ENCODE results near the gene RNASE2. TPM values are rescaled to one million over a fixed set of nuclear protein-coding genes. Genes with fewer than 3 reads are reported as not detected.

The RNASE2 gene
- total and polyA plus RNA-seq, 4 donors: 0.59 to 27.0 (median 4.3) TPM

DNA sequence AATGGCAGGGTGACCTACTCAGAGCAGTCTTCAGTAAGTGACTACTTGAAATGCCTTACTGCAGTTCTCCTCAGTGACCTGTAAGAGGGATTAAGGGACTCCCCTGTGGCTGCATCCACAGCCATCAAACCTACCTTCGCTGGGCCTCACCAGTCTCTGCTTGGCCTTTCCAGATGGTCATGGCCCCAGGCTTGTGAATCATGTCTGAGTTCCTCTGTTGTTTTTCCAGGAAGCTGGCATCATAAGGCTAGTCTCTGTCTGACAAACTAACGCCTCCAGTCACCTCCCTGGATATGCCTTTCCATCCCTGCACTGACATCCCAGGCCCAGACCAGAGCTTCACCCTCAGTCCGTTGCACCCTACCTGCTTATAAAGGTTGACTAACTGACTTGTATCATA is 14.0 kb downstream of the RNASE2 start:
- no peak for TF ChIP-seq HNF4A (conservative IDR thresholded peaks at IDR 0.05)
- TF ChIP-seq, protein P1, sequence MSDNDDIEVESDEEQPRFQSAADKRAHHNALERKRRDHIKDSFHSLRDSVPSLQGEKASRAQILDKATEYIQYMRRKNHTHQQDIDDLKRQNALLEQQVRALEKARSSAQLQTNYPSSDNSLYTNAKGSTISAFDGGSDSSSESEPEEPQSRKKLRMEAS (IDR thresholded peaks at IDR 0.05): no peak
- TF ChIP-seq, protein P2, sequence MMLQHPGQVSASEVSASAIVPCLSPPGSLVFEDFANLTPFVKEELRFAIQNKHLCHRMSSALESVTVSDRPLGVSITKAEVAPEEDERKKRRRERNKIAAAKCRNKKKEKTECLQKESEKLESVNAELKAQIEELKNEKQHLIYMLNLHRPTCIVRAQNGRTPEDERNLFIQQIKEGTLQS (IDR thresholded peaks at IDR 0.05): no peak
- no peak for TF ChIP-seq FOXA2 (IDR thresholded peaks at IDR 0.05)
- TF ChIP-seq, protein P3, sequence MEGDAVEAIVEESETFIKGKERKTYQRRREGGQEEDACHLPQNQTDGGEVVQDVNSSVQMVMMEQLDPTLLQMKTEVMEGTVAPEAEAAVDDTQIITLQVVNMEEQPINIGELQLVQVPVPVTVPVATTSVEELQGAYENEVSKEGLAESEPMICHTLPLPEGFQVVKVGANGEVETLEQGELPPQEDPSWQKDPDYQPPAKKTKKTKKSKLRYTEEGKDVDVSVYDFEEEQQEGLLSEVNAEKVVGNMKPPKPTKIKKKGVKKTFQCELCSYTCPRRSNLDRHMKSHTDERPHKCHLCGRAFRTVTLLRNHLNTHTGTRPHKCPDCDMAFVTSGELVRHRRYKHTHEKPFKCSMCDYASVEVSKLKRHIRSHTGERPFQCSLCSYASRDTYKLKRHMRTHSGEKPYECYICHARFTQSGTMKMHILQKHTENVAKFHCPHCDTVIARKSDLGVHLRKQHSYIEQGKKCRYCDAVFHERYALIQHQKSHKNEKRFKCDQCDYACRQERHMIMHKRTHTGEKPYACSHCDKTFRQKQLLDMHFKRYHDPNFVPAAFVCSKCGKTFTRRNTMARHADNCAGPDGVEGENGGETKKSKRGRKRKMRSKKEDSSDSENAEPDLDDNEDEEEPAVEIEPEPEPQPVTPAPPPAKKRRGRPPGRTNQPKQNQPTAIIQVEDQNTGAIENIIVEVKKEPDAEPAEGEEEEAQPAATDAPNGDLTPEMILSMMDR (IDR thresholded peaks at IDR 0.05; ENCODE audit: low read depth, low read length, missing input control): no peak
- no peak for TF ChIP-seq EGR1 (IDR thresholded peaks at IDR 0.05; ENCODE audit: low read depth in 2 of 2)
- no peak for TF ChIP-seq YY1 (IDR thresholded peaks at IDR 0.05)

DNA sequence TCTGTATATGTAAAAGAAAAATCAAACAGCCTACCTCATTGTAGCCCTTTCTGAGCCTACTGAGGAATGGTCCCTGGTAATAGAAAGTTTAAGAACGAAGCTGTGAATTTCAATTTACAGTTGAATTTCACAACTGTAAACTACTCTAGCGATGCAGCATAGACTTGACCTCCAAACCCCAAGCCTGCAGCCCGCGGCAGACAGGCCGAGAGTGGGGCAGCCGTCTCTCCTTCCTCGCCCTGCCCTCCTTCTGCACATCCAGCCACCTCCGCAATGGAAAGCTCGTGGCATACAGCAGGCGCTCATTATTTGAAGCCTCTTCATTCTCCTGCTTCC is 15.3 kb downstream of the RNASE2 start:
- DNase-seq (ENCODE audit: low spot score): no peak
- 22% methylated on average over 10 of the region's 10 CpGs for WGBS
- Histone ChIP-seq H3K27ac (ENCODE audit: low read depth in 1 of 2, low read length in 2 of 2) (no peak overlapping the region), H3K4me3 (ENCODE audit: low read depth in 1 of 3, low read length in 3 of 3) (peak overlapping the region in 1 of 3 donors; percentile 38), H3K27me3 (ENCODE audit: control insufficient read depth in 4 of 4, insufficient read depth in 4 of 4, low read length in 3 of 4) (peaks cover 0 to 3% (median 0%) of the 10 kb centered on the region in 4 donors), H3K9ac (ENCODE audit: low read depth in 1 of 2, low read length in 2 of 2) (peak overlapping the region in 1 of 2 donors; percentile 19), H3K4me1 (ENCODE audit: control insufficient read depth in 4 of 4, insufficient read depth in 4 of 4, low read length in 3 of 4) (peaks cover 0 to 14% (median 8%) of the 10 kb centered on the region in 4 donors), H3K36me3 (ENCODE audit: control insufficient read depth in 4 of 4, insufficient read depth in 3 of 4, low read depth in 1 of 4, low read length in 3 of 4) (no peaks in the 10 kb centered on the region), H3K9me3 (ENCODE audit: control insufficient read depth in 4 of 4, low read length in 3 of 4) (no peaks in the 10 kb centered on the region)
- no peak for TF ChIP-seq RXRA (IDR thresholded peaks at IDR 0.05)
- TF ChIP-seq NR2F2 (IDR thresholded peaks at IDR 0.05): no peak
- TF ChIP-seq HNF4A (conservative IDR thresholded peaks at IDR 0.05): no peak
- no peak for TF ChIP-seq FOXA2 (IDR thresholded peaks at IDR 0.05)
- TF ChIP-seq FOXA1 (IDR thresholded peaks at IDR 0.05): no peak
- no peak for TF ChIP-seq SP1 (IDR thresholded peaks at IDR 0.05)
- TF ChIP-seq, protein P4, sequence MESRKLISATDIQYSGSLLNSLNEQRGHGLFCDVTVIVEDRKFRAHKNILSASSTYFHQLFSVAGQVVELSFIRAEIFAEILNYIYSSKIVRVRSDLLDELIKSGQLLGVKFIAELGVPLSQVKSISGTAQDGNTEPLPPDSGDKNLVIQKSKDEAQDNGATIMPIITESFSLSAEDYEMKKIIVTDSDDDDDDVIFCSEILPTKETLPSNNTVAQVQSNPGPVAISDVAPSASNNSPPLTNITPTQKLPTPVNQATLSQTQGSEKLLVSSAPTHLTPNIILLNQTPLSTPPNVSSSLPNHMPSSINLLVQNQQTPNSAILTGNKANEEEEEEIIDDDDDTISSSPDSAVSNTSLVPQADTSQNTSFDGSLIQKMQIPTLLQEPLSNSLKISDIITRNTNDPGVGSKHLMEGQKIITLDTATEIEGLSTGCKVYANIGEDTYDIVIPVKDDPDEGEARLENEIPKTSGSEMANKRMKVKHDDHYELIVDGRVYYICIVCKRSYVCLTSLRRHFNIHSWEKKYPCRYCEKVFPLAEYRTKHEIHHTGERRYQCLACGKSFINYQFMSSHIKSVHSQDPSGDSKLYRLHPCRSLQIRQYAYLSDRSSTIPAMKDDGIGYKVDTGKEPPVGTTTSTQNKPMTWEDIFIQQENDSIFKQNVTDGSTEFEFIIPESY (IDR thresholded peaks at IDR 0.05): no peak

More for the DNA sequence above, 14.0 kb downstream of the RNASE2 start:
- DNase-seq (ENCODE audit: low spot score): no peak
- WGBS: 92% methylated on average over 3 of the region's 3 CpGs
- Histone ChIP-seq H3K27me3 (ENCODE audit: control insufficient read depth in 4 of 4, insufficient read depth in 4 of 4, low read length in 3 of 4) (peaks cover 0 to 3% (median 0%) of the 10 kb centered on the region in 4 donors), H3K4me3 (ENCODE audit: low read depth in 1 of 3, low read length in 3 of 3) (no peak overlapping the region), H3K27ac (ENCODE audit: low read depth in 1 of 2, low read length in 2 of 2) (no peak overlapping the region), H3K9me3 (ENCODE audit: control insufficient read depth in 4 of 4, low read length in 3 of 4) (no peaks in the 10 kb centered on the region), H3K36me3 (ENCODE audit: control insufficient read depth in 4 of 4, insufficient read depth in 3 of 4, low read depth in 1 of 4, low read length in 3 of 4) (no peaks in the 10 kb centered on the region), H3K9ac (ENCODE audit: low read depth in 1 of 2, low read length in 2 of 2) (no peak overlapping the region), H3K4me1 (ENCODE audit: control insufficient read depth in 4 of 4, insufficient read depth in 4 of 4, low read length in 3 of 4) (peaks cover 0 to 14% (median 8%) of the 10 kb centered on the region in 4 donors)

DNA sequence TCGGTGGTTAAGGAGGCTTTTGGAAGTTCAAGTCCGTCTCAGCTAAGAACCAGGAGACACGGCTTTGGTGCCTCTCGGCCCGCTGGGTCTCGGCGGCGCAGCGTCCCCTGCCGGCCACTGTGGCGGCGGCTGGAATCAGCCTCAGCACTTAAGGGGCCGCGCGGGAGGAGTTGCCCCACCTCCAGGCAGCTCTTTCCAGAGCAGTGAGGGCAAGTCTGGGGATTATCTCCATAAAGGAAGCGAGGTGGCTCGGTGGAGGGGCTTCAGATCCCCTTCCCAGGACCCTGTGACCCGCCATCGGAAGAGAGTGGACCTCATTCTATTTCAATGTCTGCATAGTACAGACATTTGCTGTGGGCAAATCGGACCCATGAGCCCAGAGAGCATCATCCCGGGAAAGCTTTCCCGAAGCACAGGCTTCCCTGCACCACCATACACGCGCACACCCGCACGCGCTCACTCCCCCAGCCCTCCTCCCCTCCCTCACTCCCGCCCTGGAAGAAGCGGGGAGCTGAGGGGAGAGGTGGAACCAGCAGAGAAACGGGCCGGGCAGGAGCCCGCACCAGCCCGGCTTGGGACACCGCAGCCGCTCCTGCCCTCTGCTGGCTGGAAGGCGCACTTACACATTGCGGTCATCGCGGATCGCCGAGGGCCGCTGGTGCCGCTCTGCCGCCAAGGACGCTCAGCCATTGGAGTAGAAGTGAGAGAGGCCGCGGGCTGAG is 15.9 kb downstream of the RNASE2 start:
- Histone ChIP-seq H3K27me3 (ENCODE audit: control insufficient read depth in 4 of 4, insufficient read depth in 4 of 4, low read length in 3 of 4) (peaks cover 0 to 3% (median 0%) of the 10 kb centered on the region in 4 donors), H3K9ac (ENCODE audit: low read depth in 1 of 2, low read length in 2 of 2) (peak overlapping the region; percentile 16 to 19), H3K36me3 (ENCODE audit: control insufficient read depth in 4 of 4, insufficient read depth in 3 of 4, low read depth in 1 of 4, low read length in 3 of 4) (no peaks in the 10 kb centered on the region), H3K27ac (ENCODE audit: low read depth in 1 of 2, low read length in 2 of 2) (peak overlapping the region; percentile 16 to 31), H3K4me3 (ENCODE audit: low read depth in 1 of 3, low read length in 3 of 3) (peak overlapping the region; percentile 38 to 66 (median 65)), H3K4me1 (ENCODE audit: control insufficient read depth in 4 of 4, insufficient read depth in 4 of 4, low read length in 3 of 4) (peaks cover 0 to 14% (median 8%) of the 10 kb centered on the region in 4 donors), H3K9me3 (ENCODE audit: control insufficient read depth in 4 of 4, low read length in 3 of 4) (no peaks in the 10 kb centered on the region)
- 3% methylated on average over 47 of the region's 47 CpGs for WGBS
- peak; percentile 87 for DNase-seq (ENCODE audit: low spot score)
- no peak for TF ChIP-seq NR2F2 (IDR thresholded peaks at IDR 0.05)
- TF ChIP-seq EGR1 (IDR thresholded peaks at IDR 0.05; ENCODE audit: low read depth in 2 of 2): no peak
- TF ChIP-seq, protein P3 (IDR thresholded peaks at IDR 0.05; ENCODE audit: low read depth, low read length, missing input control): peak; percentile 88
- no peak for TF ChIP-seq HNF4A (conservative IDR thresholded peaks at IDR 0.05)
- no peak for TF ChIP-seq HNF4G (IDR thresholded peaks at IDR 0.05)
- peak in 1 of 2 donors; percentile 22 for TF ChIP-seq GABPA (IDR thresholded peaks at IDR 0.05 in 1 of 2, conservative IDR thresholded peaks at IDR 0.05 in 1 of 2)
- TF ChIP-seq JUND (IDR thresholded peaks at IDR 0.05): no peak
- peak in 1 of 2 donors; percentile 8 for TF ChIP-seq RXRA (IDR thresholded peaks at IDR 0.05)
- TF ChIP-seq, protein P2 (IDR thresholded peaks at IDR 0.05): no peak

Data from liver (tissue), 9 donors.